Measurements from ENCODE around the gene VAMP8. TPM values are rescaled to one million over a fixed set of nuclear protein-coding genes. Genes with fewer than 3 reads are reported as not detected.
A peak's percentile ranks its signal among the peaks of the same experiment; 100 is the strongest.

The VAMP8 gene
- total RNA-seq, 2 donors from 2014 or later = 39.6 to 111 TPM

DNA sequence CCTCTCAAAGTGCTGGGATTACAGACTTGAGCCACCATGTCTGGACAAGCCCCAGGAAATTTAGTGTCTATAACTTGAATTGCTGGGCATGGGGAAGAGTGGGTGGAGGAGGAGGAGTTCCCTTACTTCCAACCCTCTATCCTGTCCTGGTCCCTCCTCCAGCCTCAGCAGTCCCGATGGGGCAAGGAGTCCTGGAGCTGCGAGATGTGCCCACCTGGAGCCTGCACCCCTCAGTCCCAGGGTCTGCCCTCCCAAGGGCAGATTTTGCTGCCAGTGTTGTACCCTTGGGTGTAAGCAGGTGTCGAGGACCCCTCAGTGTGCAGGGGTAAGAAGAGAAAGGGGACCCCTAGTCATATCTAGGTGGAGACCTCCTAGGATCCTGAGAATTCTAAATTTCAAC lies 2.8 kb downstream of the VAMP8 start:
- H3K4me1 ChIP-seq = peaks cover 47% of the 10 kb centered on the region
- H3K27me3 ChIP-seq = no peaks in the 10 kb centered on the region
- no peak for DNase-seq
- no peak for TF ChIP-seq POLR2A (IDR thresholded peaks at IDR 0.05)
- TF ChIP-seq, protein P1, sequence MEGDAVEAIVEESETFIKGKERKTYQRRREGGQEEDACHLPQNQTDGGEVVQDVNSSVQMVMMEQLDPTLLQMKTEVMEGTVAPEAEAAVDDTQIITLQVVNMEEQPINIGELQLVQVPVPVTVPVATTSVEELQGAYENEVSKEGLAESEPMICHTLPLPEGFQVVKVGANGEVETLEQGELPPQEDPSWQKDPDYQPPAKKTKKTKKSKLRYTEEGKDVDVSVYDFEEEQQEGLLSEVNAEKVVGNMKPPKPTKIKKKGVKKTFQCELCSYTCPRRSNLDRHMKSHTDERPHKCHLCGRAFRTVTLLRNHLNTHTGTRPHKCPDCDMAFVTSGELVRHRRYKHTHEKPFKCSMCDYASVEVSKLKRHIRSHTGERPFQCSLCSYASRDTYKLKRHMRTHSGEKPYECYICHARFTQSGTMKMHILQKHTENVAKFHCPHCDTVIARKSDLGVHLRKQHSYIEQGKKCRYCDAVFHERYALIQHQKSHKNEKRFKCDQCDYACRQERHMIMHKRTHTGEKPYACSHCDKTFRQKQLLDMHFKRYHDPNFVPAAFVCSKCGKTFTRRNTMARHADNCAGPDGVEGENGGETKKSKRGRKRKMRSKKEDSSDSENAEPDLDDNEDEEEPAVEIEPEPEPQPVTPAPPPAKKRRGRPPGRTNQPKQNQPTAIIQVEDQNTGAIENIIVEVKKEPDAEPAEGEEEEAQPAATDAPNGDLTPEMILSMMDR (IDR thresholded peaks at IDR 0.05) = no peak
- ATAC-seq = no peak
- H3K36me3 ChIP-seq (replicated peaks in 1 of 2; ENCODE audit: insufficient read depth in 1 of 2, low read depth in 2 of 2) = peaks cover 0 to 4% of the 10 kb centered on the region in 2 donors
- peak overlapping the region in 2 of 4 donors; percentile 84 to 88 for H3K27ac ChIP-seq
- WGBS, 2 donors = 79 to 84% methylated on average over 3 of the region's 3 CpGs
- no peak overlapping the region for H3K4me3 ChIP-seq
- no peaks in the 10 kb centered on the region for H3K9me3 ChIP-seq
- intact Hi-C loops (cut with DNase I) = no loop called here

DNA sequence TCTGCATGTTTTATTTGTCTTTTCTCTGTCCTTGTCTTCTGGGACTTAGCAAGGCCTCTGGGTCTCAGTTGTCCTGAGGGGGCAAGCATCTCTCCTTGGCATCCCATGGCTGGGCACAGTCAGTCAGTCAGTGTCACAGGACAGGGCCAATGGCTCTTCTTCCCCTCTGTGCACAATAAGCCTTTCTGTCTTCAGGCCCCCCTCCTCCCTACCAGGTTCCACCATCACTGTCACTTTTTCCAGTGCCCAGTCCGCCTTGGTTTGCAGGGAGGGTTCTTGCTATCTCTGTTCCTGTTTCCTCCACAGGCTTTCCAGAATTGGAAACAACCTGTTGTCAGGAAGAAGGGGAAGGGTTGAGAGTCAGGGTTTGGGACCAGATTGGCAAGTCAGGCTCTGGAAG lies 5.1 kb downstream of the VAMP8 start:
- ATAC-seq (no peak), DNase-seq (no peak)
- no peak overlapping the region for H3K4me3 ChIP-seq
- H3K36me3 ChIP-seq (replicated peaks in 1 of 2; ENCODE audit: insufficient read depth in 1 of 2, low read depth in 2 of 2) = peaks cover 0 to 4% of the 10 kb centered on the region in 2 donors
- H3K4me1 ChIP-seq = peaks cover 53% of the 10 kb centered on the region
- no peak overlapping the region for H3K27ac ChIP-seq
- H3K9me3 ChIP-seq = no peaks in the 10 kb centered on the region
- 69 to 91% methylated on average over 1 of the region's 1 CpG for WGBS, 2 donors
- TF ChIP-seq POLR2A (IDR thresholded peaks at IDR 0.05) = no peak
- TF ChIP-seq, protein P1 (IDR thresholded peaks at IDR 0.05) = no peak
- intact Hi-C loops (cut with DNase I) = no loop called here
- H3K27me3 ChIP-seq = no peaks in the 10 kb centered on the region

DNA sequence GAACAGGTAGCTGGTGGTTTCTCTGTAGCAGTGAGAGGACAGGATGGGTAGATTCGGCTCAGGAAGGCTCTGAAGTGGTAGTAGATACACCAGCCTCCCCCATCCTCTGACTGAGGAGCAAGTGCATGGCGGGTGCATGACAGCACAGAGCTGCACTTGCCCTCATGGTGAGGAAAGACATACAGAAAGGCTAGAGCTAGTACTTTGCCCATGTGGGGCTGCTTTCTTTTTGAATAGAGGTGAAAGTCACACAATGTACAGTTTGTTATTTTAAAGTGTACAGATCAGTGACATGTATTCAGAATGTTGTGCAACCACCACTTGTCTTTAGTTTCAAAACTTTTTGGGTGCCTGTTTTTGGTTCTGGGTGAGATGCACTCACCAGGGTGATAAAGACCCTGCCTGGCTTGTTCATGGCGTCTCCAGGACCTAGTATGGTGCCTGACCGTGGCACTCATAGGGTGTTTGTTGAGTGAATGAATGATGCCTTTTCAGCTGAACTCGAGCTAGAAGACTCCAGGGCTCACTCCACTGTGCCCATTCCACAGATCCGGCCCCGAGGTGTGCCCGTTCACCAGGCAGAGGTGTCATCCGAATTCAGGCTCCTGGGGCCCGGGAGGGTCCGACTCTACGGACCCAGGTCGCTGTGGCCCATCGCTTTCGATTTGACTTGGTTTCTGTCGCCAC lies 6.4 kb downstream of the VAMP8 start:
- Histone ChIP-seq H3K27ac (peak overlapping the region; percentile 33 to 88 (median 78)), H3K4me3 (no peak overlapping the region), H3K9me3 (no peaks in the 10 kb centered on the region), H3K27me3 (no peaks in the 10 kb centered on the region), H3K36me3 (replicated peaks in 1 of 2; ENCODE audit: insufficient read depth in 1 of 2, low read depth in 2 of 2) (peaks cover 0 to 4% of the 10 kb centered on the region in 2 donors), H3K4me1 (peaks cover 53% of the 10 kb centered on the region)
- DNase-seq (no peak), ATAC-seq (no peak)
- TF ChIP-seq POLR2A (IDR thresholded peaks at IDR 0.05) = no peak
- TF ChIP-seq, protein P1 (IDR thresholded peaks at IDR 0.05) = no peak
- WGBS, 2 donors = 43 to 95% methylated on average over 4 to 16 of the region's 16 CpGs
- intact Hi-C loops (cut with DNase I) = no loop called here

DNA sequence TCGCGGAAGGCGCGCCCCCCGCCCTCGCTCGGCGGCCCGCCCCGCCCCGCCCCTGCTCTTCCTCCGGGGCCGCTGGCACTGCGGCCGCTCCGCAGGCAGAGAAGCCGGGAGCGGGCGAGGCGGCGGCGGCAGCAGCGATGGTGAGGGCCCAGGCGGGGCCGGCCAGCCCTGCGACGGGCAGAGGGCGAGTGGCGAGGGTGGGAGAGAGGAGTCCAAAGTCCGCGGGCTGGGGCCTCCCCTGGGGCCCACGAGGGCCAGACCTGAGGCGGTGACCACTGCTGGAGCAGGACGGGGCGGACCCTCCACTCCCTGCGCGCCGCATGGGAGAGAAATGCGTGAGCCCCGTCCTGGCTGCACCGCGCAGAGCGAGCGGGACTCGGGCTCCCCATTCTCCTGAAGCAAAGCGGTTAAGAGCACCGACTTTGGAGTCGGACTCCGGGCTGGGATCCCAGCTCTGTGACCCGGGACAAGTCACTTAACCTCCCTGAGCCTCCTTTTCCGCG lies 7.0 kb downstream of the VAMP8 start, which contains the start of gene VAMP5:
VAMP5 (plus strand) TSS at position 78 of the 503 bp plus-strand sequence; CDS start at position 138, 60 bp downstream.
- Histone ChIP-seq H3K27ac (peak within 1 kb of the TSS; percentile 73 to 88 (median 78)), H3K4me1 (peaks cover 52% of the 10 kb centered on the region), H3K4me3 (no peak within 1 kb of the TSS), H3K36me3 (replicated peaks in 1 of 2; ENCODE audit: insufficient read depth in 1 of 2, low read depth in 2 of 2) (peaks cover 0 to 4% of the 10 kb centered on the region in 2 donors), H3K9me3 (no peaks in the 10 kb centered on the region), H3K27me3 (no peaks in the 10 kb centered on the region)
- TF ChIP-seq, protein P1 (IDR thresholded peaks at IDR 0.05) = no peak
- TF ChIP-seq POLR2A (IDR thresholded peaks at IDR 0.05) = peak in 1 of 3 donors; percentile 18
- 28 to 45% methylated on average over 7 to 50 of the region's 52 CpGs for WGBS, 2 donors
- peak; percentile 9 for ATAC-seq
- intact Hi-C loops (cut with DNase I) = no loop called here
- DNase-seq = peak in 1 of 4 donors; percentile 47
